Adrenal gland (tissue), 5 donors: ENCODE measurements around the gene WNT3.

Experiments used
- CTCF ChIP-seq, 6 experiments: fragments of 450-650 bp in 4 of 6; fragments of 200-600 bp in 2 of 6; sonication (generic) in 1 of 6; IDR thresholded peaks; 1 replicate in 5 of 6; 2 replicates in 1 of 6; pipeline versions ENCODE4 v1.5.1 to v1.8.0; 2016 to 2021; ENCODE audit warnings: antibody characterized with exemption in 6 of 6, mild to moderate bottlenecking in 2 of 6, moderate library complexity in 1 of 6
- POLR2A ChIP-seq, 2 donors: fragments of 450-650 bp; IDR thresholded peaks; one replicate each; pipeline ENCODE4 v1.6.1; 2017; ENCODE audit warnings: antibody characterized with exemption in 2 of 2, mild to moderate bottlenecking in 2 of 2, moderate library complexity in 1 of 2
- donor health status: DM: no; HTN: no; CAD: no.

- TF ChIP-seq CTCF (IDR thresholded peaks at IDR 0.05) (no peak), POLR2A (IDR thresholded peaks at IDR 0.05) (no peak)
These were observed 14.7 kb upstream of the WNT3 start for GRCh38 chr17:46832945-46833839.
